GM21737 (cell line): ENCODE data around the gene GRM7.

Experiments
- ATAC-seq: cut with Tn5 transposase; IDR thresholded peaks from one replicate; pipeline ENCODE4 v1.9.1; 2021; ENCODE audit warnings: mild to moderate bottlenecking, moderate library complexity; ENCODE audit not compliant: unreplicated experiment

Gene GRM7

GRCh38 chr3:7385635-7386034 lies 524.7 kb downstream of the GRM7 start:
- ATAC-seq, result no peak

- no peak for ATAC-seq
Observed at GRCh38 chr3:7388026-7388425, 527.1 kb downstream of the GRM7 start.

DNA sequence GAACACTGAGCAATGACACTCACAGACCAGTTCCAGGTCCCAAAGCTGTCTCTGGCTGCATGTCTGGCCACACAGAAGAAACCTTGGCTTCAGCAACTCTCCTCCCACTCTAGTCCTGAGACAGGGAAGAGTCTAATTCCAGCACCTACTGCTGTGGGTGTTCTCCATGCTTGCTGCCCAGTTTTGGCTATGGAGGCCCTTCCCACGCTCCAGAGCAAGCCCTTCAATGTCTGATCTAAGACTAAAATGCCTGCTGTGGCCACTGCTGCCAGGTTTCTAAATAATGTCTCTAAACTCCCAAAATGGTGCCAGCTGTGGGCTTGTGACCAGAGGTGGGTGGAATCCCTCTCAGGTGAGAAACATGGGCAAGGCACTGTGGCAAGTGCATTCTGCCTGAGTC lies 531.3 kb downstream of the GRM7 start:
- ATAC-seq, result no peak

- no peak for ATAC-seq
Observed at GRCh38 chr3:7393944-7394605, 533.2 kb downstream of the GRM7 start.

GRCh38 chr3:7396534-7396933 lies 535.6 kb downstream of the GRM7 start:
- no peak for ATAC-seq

DNA sequence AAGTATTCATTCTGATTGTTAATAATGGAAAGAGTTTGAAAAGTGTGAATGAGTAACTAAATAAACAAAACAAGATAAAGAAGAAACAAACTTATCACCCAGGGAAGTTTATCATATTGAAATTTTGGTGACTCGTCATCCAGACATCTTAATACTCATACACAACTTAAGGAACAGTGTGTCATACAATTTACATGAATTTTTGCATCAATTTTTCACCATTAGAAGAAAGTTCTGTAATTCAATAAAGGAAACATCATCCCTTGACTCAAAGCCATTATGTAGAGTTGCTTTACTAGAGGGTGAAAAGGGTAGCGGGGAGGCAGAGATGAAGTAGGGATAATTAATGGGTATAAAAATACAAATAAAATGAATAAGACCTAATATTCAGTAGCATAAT lies 536.2 kb downstream of the GRM7 start:
- ATAC-seq, result no peak

DNA sequence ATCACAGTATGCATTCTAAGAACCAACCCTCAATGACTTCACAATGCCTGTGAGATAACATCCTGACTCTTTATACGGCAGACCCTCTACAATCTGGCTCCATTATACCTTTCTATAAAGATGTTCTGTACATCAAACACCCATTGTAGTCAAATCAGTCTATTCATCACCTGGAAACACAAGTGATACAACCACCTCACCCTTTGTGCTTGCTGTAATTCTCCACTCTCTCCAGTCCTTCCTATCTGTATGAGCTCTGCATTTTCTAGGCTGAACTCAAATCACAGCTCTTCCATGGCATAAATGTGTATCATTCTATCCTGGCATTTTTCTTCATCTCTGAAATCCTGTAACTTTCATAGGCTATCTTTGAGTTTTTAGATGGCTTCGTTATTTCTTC lies 539.4 kb downstream of the GRM7 start:
- no peak for ATAC-seq

GRCh38 chr3:7401418-7401817 lies 540.5 kb downstream of the GRM7 start:
- ATAC-seq, result no peak

- no peak for ATAC-seq
Observed at GRCh38 chr3:7407107-7407506, 546.2 kb downstream of the GRM7 start.

GRCh38 chr3:7410782-7411181 lies 549.9 kb downstream of the GRM7 start:
- no peak for ATAC-seq

GRCh38 chr3:7421065-7421464 lies 560.1 kb downstream of the GRM7 start:
- ATAC-seq, result no peak

- ATAC-seq, result no peak
Observed at GRCh38 chr3:7423036-7423435, 562.1 kb downstream of the GRM7 start.

DNA sequence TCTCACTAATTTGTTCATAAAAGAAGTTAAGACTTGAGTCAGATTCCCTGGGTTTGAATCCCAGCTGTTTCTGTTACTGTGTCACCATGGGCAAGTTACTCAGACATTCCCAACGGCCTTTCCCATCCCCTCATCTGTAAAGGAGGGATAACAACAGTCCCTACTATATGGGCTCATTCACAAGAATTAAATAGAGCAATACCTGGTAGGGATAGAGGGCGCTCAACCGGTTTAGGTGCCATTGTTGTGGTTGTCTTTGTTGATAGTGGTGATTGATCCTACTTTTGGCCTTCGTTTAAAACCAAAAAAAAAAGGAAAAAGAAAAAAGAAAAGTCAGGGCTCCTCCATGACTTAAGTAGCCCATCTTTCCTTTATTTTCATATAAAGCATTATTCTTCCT lies 563.1 kb downstream of the GRM7 start:
- ATAC-seq, result no peak

DNA sequence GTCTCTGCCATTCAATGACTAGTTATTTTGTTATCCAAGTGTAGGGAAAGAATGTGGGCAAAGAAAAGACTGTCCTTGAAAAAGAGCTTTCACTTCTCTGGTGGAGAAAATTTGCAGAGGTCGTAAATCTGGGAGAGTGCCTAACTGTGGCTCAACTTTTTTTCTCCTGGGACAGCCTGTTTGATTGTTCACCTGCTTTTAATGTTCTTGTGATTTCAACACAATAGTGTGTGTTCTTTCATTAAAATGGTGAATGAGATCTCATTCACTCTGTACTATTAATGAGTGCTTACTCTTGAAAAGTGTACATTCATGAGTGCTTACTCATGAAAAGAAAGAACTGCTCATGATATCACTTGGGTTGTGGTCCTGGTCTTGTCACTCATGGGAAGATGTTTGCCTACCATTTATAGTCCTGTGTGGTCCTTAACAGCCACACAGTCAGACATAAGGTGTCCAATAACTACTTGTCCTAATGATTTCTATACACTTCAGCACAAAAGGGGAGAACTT lies 567.3 kb downstream of the GRM7 start:
- ATAC-seq, result no peak

DNA sequence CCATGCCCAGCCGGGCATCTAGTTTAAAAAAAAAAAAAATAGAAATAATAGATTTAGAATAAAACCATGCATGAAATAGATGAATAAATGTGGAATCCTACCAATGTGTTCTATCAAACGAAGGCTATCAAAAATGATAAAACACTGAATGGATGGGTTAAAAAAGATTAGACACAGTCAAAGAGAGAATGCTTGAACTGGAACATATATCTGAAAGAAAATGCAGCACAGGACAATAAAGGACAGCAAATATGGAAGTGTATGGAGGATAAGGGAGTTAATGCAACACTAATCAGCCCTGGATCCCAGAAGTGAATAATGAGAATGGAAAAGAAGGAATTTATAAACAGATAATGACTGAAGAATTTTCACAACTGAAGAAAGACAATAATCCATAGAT lies 571.7 kb downstream of the GRM7 start:
- ATAC-seq, result no peak

- no peak for ATAC-seq
Observed at GRCh38 chr3:7433073-7433472, 572.2 kb downstream of the GRM7 start.

GRCh38 chr3:7436542-7436941 lies 575.6 kb downstream of the GRM7 start:
- ATAC-seq, result no peak

DNA sequence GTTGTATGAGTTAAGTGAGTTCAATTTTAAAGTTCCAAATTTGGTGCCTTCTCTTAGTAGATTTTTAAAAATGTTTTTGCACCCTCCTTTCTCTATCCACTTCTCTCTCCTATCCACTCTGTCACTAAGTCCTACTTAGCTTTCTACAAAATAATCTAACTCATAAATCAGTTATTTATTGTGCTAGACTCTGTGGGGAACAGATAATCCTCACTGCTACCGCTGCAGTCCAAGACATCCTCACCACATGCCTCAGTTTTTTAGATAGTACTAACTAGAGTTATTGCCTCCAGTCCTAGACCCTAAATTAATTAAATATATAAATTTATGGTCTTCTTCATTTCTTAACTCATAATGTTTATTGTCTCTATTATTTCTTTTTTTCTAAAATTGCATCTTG lies 576.3 kb downstream of the GRM7 start:
- ATAC-seq, result no peak

DNA sequence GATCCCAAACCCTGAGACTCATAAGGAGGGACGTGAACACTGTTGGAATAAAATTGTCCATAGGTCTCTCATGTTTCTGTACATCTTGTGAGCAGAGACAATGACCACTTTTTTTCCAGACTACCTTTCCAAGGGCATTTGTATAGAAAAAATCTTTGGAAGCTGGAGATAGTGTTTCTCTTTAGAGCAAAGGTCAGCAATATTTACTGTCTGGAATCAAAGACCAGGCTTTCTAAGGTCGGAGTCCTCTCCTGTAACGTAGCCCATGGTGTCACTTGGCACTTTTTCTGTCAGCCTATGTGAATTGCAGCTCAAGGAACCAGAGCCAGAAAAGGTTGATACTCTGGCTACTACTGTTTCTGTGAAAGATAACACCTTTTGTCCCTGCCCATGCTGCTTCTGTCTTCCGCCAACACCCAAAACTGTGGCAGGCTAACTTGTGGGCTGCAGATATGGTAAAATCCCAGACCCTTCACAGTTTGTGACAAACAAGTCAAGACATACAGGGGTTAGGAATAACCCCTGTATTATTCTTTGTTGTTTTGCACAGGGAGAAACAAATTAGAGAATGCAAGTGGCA lies 578.3 kb downstream of the GRM7 start:
- no peak for ATAC-seq

GRCh38 chr3:7444886-7445285 lies 584.0 kb downstream of the GRM7 start:
- no peak for ATAC-seq

DNA sequence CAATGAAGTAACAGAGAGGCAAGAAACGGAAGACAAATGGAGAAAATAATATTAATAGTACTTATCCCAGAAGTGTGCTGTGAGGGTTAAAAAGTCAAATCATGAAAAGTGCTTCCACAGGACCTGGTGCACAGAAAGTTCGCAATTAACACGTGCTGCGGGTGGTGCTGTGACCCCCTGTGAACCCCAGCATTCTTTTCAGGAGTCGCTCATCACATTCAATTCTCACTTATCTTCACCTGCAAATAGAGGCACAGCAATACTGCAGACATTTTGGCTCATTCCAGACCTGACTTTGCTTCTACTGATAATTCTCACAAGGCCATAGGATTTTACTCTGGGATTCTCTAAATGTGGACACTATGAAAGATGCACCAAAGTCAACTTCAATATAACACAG lies 584.4 kb downstream of the GRM7 start:
- ATAC-seq, result no peak

DNA sequence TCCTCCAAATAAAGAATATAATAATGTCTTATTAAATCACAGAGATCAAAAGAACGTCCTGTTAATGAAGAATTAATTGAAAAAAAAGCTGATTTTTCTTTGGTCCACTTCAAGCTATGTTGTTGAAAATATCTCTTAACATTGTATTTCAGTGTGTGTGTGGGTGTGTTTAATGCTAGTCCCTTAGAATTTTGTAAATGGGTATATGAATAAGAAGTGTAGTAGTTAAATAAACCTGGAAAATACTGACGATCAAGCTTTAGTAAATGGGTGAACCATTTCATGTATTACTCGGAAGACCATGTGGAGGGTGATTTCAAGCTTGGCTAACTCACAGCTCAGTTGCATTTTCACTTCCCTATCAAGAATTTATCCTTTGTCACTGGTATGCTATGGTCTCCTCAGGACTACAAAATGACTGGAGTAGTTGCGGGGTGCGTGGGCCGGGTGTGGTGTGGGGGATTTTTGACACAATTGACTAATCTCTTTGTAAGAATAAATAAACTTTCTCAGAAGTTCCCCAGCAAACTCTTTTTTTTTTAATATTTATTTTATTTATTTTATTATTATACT lies 586.4 kb downstream of the GRM7 start:
- peak; percentile 91 for ATAC-seq

DNA sequence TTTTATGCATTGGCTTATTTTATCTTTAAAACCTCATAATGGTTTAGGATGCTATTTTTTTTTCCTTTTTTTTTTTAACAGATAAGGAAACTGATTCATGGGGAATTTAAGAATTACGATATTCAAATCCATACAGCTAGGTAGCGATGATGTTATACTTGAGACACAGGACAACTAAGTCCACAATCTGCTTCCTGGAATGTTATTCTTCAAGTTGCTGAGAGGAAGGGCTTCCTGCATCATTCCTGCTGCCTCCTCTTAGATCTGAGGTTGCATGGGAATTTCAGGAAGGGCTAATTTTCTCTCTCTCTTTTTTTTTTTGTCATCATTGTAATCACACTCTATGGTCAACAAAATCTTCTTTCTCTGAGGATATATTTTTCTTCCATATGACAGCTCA lies 595.5 kb downstream of the GRM7 start:
- no peak for ATAC-seq
